Right cardiac atrium (tissue), 5 donors: ENCODE results near the gene TMEM202. TPM values are rescaled to one million over a fixed set of nuclear protein-coding genes. Genes with fewer than 3 reads are reported as not detected.

Source experiments
- ATAC-seq, 2 donors: fragments of 200-7000 bp; cut with Tn5 transposase; one replicate each; pipeline versions ENCODE4 v1.8.0 to v1.9.1; 2020; ENCODE audit warnings: moderate library complexity in 2 of 2, mild to moderate bottlenecking in 1 of 2
- DNase-seq, 3 donors: peaks; one replicate each; pipeline ENCODE4 v3.0.0-alpha.2; 2020
- H3K27ac ChIP-seq: one replicate; pipeline ENCODE4 v1.5.1; 2013; ENCODE audit warnings: mild to moderate bottlenecking, low read length, control low read depth, moderate library complexity
- H3K27me3 ChIP-seq: one replicate; pipeline ENCODE4 v1.6.1; 2013; ENCODE audit not compliant: control insufficient read depth, insufficient read depth
- H3K4me1 ChIP-seq: one replicate; pipeline ENCODE4 v1.6.1; 2013; ENCODE audit warnings: low read length; ENCODE audit not compliant: control insufficient read depth, insufficient read depth
- H3K4me3 ChIP-seq: one replicate; pipeline ENCODE4 v1.5.1; 2013; ENCODE audit warnings: low read length, control low read depth
- H3K9me3 ChIP-seq: one replicate; pipeline ENCODE4 v1.6.1; 2013; ENCODE audit warnings: low read length; ENCODE audit not compliant: control insufficient read depth
- WGBS: extraction: QIAGEN DNeasy Blood & Tissue Kit; methylation state at CpG from one replicate; pipeline ENCODE4 v1.1.7; 2013; 5-methylcytosine and 5-hydroxymethylcytosine counted together
- intact Hi-C, 4 donors: fragments of 100-400 bp; cut with DNase I; formaldehyde crosslinking; loops; one replicate each; pipeline versions ENCODE4 v1.11.0 to v1.14.0; 2022 to 2023
- long read RNA-seq, 4 donors: library from polyadenylated mRNA; unstranded; transcript quantifications; one replicate each; pipeline ENCODE4 v2.0.0, GENCODE V29; 2020 to 2021
- polyA plus RNA-seq: library from polyadenylated mRNA; stranded (reverse); fragments of 200-250 nt; gene quantifications from one replicate; pipeline ENCODE4 v1.2.3, GENCODE V29; 2013
- total RNA-seq, 4 donors: library from RNA; stranded (reverse); fragmentation: NEBNext Ultra II Directional; extraction: Animal tissue kit (Norgen Biotek cat#: 25700); gene quantifications; one replicate each; pipeline ENCODE4 v1.2.1, GENCODE V29; 2021
- donor health status: healthy with polysubstance abuse.
- donor health status: DM: no; HTN: yes; CAD: no.
- donor health status: DM: no; HTN: no; CAD: no.
- donor health status: DM: no; HTN: yes; CAD: no; lungs with severe emphysema.
- donor health status: DM: yes; HTN: yes; CAD: no.

The TMEM202 gene, protein sequence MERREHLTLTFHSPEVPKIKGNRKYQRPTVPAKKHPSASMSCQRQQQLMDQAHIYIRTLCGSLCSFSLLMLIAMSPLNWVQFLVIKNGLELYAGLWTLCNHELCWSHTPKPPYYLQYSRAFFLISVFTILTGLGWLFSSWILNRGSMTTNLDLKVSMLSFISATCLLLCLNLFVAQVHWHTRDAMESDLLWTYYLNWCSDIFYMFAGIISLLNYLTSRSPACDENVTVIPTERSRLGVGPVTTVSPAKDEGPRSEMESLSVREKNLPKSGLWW
- total RNA-seq (not detected), polyA plus RNA-seq (not detected)
- long read RNA-seq, donor 1, result 0 reads
- long read RNA-seq, donor 2, result 0 reads
- long read RNA-seq, donor 3, result 0 reads
- long read RNA-seq, donor 4, result 0 reads

DNA sequence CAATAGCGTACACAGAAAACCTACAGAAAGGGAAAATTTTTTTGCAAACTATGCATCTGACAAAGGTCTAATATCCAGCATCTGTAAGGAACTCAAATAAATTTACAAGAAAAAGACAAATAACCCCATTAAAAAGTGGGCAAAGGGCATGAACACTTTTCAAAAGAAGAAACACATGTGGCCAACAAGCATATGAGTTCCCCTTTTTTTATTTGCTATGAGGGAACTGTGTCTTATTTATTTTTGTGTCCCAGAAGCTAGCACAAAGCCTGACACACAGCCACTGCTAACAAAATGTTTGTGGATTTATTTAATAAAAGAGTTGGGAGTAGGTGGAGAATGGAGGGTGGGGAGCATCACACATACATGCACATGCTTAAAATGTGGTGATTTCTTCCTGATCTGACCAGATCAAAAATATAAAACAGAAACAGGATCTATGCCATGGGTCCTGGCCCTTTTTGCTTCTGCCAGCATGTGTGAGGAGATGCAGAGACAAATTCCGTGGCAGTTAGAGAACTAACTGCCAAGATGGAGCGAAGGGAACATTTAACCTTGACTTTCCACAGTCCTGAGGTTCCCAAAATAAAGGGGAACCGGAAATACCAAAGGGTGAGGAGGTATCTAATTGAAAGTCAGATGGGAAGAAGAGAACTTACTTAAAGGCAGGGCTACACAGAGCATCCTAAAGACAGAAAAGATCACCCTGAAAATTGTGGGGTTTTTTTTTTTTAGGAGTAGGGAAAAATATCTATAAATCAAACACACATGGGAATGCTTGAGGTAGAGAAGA, at the start of gene TMEM202:
TMEM202 (plus strand) TSS at position 510 of the 793 bp plus-strand sequence; CDS start at position 532, 22 bp downstream.
- 63% methylated on average over 4 of the region's 4 CpGs for WGBS
- no peak for ATAC-seq
- Histone ChIP-seq H3K4me1 (no peaks in the 10 kb centered on the region), H3K27me3 (no peaks in the 10 kb centered on the region), H3K9me3 (no peaks in the 10 kb centered on the region), H3K4me3 (no peak within 1 kb of the TSS), H3K27ac (no peak within 1 kb of the TSS)
- no peak for DNase-seq
- intact Hi-C loops, result no loop called here

DNA sequence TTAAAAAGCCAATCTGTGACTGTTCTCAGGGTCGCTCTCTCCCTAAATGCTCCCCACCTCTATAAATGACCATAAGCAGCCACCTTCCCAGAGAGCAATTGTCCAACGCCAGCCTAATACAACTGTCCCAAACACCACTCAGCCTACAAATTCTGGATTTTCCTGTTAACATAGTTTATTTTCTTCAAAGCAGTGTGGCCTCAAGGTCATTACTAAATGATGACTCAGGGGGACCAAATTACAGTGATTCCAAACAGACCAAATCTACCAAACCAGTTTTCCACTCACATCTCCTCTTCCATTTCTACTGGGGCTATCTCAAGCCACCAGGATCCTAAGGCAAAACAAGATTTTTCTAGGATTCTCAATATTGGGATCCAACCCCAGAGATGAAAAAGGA, 44.8 kb upstream of the TMEM202 start:
- Histone ChIP-seq H3K4me3 (no peak overlapping the region), H3K9me3 (no peaks in the 10 kb centered on the region), H3K4me1 (no peaks in the 10 kb centered on the region), H3K27me3 (no peaks in the 10 kb centered on the region), H3K27ac (no peak overlapping the region)
- DNase-seq, result no peak
- no peak for ATAC-seq
- 97% methylated on average over 2 of the region's 2 CpGs for WGBS
- intact Hi-C loops, result no loop called here

GRCh38 chr15:72354496-72354895, 43.6 kb upstream of the TMEM202 start:
- Histone ChIP-seq H3K4me3 (no peak overlapping the region), H3K27ac (no peak overlapping the region), H3K27me3 (no peaks in the 10 kb centered on the region), H3K4me1 (peaks cover 3% of the 10 kb centered on the region), H3K9me3 (no peaks in the 10 kb centered on the region)
- WGBS, result 94% methylated on average over 1 of the region's 1 CpG
- intact Hi-C loops, result no loop called here
- no peak for DNase-seq
- no peak for ATAC-seq

- ATAC-seq, result no peak
- Histone ChIP-seq H3K9me3 (no peaks in the 10 kb centered on the region), H3K4me3 (no peak overlapping the region), H3K27me3 (no peaks in the 10 kb centered on the region), H3K4me1 (peaks cover 3% of the 10 kb centered on the region), H3K27ac (no peak overlapping the region)
- no peak for DNase-seq
- 77% methylated on average over 3 of the region's 3 CpGs for WGBS
- intact Hi-C loops, result no loop called here
These were observed 40.0 kb upstream of the TMEM202 start for GRCh38 chr15:72358121-72358520.

DNA sequence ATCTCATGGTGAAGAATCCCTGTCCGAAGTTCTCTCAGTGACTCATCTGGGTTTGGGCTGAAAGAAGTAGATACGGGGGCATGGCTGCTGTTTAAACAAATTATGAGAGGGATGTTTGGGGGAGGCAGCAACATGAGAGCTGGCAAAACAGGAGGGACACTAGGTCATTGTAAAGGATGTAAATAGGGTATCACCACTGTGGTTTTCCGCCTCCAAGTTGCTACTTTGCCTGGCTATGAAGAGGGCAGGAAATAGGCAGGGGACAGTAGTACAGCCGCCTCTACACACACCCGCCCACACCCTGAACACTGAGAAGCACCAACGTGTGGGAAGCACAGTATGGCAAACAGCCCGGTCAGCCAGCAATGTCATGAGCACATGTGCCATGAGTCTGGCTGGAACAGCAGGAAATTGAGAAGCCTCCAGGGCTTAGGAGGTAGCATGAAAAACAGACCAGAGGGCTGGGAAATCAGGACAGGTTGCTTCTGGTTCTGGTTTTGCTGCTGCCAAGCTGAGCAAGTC, 39.4 kb upstream of the TMEM202 start:
- Histone ChIP-seq H3K4me3 (no peak overlapping the region), H3K27me3 (no peaks in the 10 kb centered on the region), H3K27ac (peak overlapping the region; percentile 12), H3K9me3 (no peaks in the 10 kb centered on the region), H3K4me1 (peaks cover 3% of the 10 kb centered on the region)
- DNase-seq, result peak; percentile 53 to 71 (median 67)
- intact Hi-C loops, result no loop called here
- WGBS, result 38% methylated on average over 7 of the region's 7 CpGs
- ATAC-seq, result peak; percentile 86 to 91

DNA sequence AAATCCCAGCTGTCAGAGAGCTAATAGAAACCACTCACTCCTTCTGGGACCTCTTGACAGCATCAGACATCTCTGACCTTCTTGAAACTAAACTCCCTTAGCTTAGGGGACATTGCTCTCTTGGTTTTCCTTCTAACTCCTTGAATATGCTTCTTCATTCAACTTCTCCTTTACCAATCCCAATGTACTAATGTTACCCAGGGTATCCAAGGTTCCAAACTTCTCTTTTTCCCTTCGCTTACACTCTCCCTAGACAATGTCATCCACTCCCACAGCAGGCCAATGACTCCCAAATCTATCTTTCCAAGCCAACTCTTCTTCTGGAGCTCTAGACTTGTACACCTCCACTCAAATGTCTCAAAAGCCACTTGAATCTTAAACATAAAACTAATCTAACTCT, 36.9 kb upstream of the TMEM202 start:
- Histone ChIP-seq H3K4me1 (peaks cover 3% of the 10 kb centered on the region), H3K4me3 (no peak overlapping the region)

GRCh38 chr15:72365844-72366243, 32.3 kb upstream of the TMEM202 start:
- intact Hi-C loops, result no loop called here

More for the DNA sequence above, 36.9 kb upstream of the TMEM202 start:
- 94% methylated on average over 1 of the region's 1 CpG for WGBS
- H3K27me3 ChIP-seq, result no peaks in the 10 kb centered on the region
- ATAC-seq (no peak), DNase-seq (no peak)
- H3K9me3 ChIP-seq, result no peaks in the 10 kb centered on the region
- H3K27ac ChIP-seq, result no peak overlapping the region
- intact Hi-C loops, result no loop called here

GRCh38 chr15:72368325-72368724, 29.8 kb upstream of the TMEM202 start:
- intact Hi-C loops, result no loop called here
- H3K4me1 ChIP-seq, result peaks cover 3% of the 10 kb centered on the region
- H3K9me3 ChIP-seq, result no peaks in the 10 kb centered on the region
- ATAC-seq (no peak), DNase-seq (no peak)
- H3K4me3 ChIP-seq, result no peak overlapping the region
- 71% methylated on average over 2 of the region's 2 CpGs for WGBS
- H3K27ac ChIP-seq, result peak overlapping the region; percentile 57
- H3K27me3 ChIP-seq, result no peaks in the 10 kb centered on the region

More at GRCh38 chr15:72365844-72366243, 32.3 kb upstream of the TMEM202 start:
- Histone ChIP-seq H3K4me3 (no peak overlapping the region), H3K27ac (no peak overlapping the region), H3K4me1 (peaks cover 3% of the 10 kb centered on the region), H3K9me3 (no peaks in the 10 kb centered on the region), H3K27me3 (no peaks in the 10 kb centered on the region)
- DNase-seq (no peak), ATAC-seq (peak; percentile 35 to 62)
- WGBS, result 87% methylated on average over 1 of the region's 1 CpG

DNA sequence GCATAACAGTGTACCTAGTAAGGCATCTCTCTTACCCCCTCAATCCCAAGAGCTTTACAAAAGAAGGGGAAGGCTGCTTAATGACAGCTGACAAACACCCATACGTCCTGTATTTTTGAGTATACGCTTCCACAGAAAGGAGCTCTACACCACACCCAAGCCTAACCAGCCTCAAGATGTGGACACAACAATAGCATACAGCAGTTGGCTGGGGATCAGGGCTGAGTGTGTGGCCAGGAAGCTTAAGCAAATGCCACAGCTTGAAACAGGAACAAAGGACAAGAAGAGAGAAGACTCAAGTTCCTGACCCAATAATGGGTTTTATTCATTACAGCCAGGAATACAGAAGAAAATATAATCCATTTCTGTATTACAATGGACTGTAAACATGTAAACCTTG, 29.2 kb upstream of the TMEM202 start:
- peak; percentile 36 to 71 (median 60) for DNase-seq
- WGBS, result 57% methylated on average over 2 of the region's 2 CpGs

GRCh38 chr15:72369964-72370363, 28.1 kb upstream of the TMEM202 start:
- peak; percentile 32 to 37 for ATAC-seq
- intact Hi-C loops, result no loop called here
- H3K27me3 ChIP-seq, result no peaks in the 10 kb centered on the region
- no peak overlapping the region for H3K27ac ChIP-seq
- H3K4me3 ChIP-seq, result no peak overlapping the region
- no peaks in the 10 kb centered on the region for H3K9me3 ChIP-seq
- 76% methylated on average over 1 of the region's 1 CpG for WGBS
- H3K4me1 ChIP-seq, result peaks cover 5% of the 10 kb centered on the region
- no peak for DNase-seq

More for the DNA sequence above, 29.2 kb upstream of the TMEM202 start:
- peaks cover 3% of the 10 kb centered on the region for H3K4me1 ChIP-seq
- H3K27me3 ChIP-seq, result no peaks in the 10 kb centered on the region
- ATAC-seq, result peak; percentile 73 to 80
- H3K9me3 ChIP-seq, result no peaks in the 10 kb centered on the region
- peak overlapping the region; percentile 57 for H3K27ac ChIP-seq
- intact Hi-C loops, result no loop called here
- no peak overlapping the region for H3K4me3 ChIP-seq

GRCh38 chr15:72372361-72372760, 25.7 kb upstream of the TMEM202 start:
- ATAC-seq (no peak), DNase-seq (no peak)
- Histone ChIP-seq H3K4me3 (no peak overlapping the region), H3K27ac (no peak overlapping the region), H3K9me3 (no peaks in the 10 kb centered on the region), H3K4me1 (peaks cover 5% of the 10 kb centered on the region), H3K27me3 (no peaks in the 10 kb centered on the region)
- intact Hi-C loops, result no loop called here
